T-helper 1 cell (primary cell): ENCODE measurements around the gene DPYSL3.

Experiments
- DNase-seq, 5 donors: peaks; one replicate each; pipeline ENCODE4 v3.0.0-alpha.2; 2012 to 2020

DPYSL3 gene

DNA sequence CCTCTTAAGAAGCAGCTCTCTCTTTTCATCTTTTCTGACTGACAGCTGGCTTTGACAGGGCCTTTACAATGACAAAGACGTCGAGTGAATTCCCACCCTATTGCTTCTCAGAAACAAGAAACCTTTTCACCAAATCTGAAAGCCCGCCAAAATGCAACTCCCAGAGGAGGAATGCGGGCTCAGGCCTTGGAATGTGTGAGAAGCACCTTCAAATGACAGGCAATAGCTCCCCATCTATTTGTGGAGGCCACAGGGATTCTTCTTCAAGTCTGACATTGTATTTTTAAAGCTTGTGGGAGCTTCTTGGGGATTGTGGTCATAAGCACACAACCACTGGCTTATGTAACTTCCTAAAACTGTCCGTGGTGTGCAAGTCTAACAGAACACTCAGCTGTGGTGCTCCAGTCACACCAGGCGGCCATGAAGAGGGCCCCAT, 72.7 kb downstream of the DPYSL3 start:
- DNase-seq = no peak

DNA sequence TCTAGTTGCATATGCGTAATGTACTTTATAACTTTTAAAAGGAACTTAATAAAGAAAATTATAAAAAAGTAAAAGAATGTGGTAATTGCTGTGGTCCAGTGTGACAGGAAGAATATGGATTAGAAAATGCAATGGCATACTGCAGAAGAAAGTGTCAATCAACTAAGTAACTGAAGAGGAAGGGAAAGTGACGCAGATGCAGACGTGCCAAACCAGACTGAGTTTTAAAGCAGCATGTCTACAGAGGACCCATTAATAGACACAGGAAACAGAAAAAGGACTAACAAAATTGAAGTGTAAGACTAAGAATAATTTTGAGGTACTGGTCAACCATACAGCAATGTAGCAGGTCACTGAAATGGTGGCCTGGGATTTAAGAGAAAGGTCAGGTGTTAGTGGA, 73.3 kb downstream of the DPYSL3 start:
- no peak for DNase-seq

DNA sequence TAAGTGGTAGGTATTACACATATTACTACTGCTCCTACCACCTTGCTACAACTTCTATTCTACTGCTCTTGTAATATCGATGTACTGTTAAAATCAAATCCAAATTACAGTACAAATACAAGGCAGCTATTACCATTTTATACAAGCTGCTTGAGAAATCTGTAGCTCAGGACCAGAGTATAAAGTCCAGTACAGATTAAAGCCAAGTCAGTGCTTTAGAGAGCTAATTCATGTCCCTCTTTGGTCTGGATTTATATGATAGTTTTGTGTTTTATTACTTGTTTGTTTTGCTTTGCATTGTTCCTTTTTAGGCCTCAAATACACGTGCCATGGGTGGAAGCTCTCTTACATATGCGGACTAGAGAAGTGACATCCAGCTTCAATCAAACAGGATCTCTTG, 75.8 kb downstream of the DPYSL3 start:
- DNase-seq = no peak

DNA sequence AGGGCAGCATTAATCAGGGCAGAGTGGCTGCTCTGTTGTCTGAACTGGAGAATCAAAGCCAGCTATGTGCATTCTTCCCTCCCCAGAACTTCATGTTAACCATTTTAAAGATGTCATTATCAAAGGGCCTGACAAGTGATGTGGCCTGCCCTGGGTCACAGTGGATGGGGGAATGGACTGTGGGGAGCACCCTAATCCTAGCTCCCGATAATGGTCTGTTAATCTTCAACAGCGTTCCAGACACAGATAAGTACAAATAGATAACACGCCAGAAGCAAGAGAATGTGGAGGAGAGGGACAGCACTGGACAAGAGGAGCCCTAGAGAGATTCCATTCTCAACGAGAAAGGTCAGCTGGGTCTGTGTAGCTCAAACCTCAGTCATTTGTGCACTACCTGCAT, 77.5 kb downstream of the DPYSL3 start:
- DNase-seq = no peak

DNA sequence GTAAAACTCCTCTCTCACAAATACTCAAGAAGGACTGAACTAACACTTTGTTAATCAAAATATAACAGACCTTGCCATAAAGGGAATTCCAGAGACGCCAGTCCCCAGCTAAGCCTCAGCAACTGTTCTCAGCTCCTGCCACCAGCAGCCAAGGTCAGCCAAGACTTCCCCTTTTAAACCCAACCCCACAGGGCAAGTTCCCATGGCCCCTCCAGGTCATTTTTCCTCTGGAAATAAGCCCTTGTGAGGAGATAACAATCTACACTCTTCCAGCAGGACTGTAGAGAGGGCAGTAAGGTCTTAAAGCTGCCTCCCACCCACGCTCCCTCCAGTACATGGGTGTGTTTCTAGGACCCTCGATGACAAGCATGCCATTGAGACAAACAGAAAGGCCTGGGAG, 78.3 kb downstream of the DPYSL3 start:
- DNase-seq = no peak

DNA sequence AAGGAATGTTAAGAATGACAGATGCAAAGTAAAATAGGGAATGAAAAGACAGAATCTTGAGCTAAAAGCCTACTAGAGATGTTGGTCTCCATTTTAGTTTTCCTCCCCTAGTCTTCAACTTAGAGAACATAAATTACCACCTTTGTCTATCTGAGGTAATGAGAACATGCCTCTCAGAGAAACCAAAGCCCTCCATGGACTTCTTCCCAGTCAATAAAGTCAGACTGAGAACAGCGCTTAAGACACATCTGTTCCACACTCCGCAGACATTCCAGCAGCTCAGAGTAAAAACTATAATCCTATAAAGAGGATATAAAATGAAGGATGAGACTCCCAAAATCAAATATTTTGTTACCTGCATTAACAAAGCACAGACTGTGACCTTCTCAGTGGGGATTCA, 79.2 kb downstream of the DPYSL3 start:
- DNase-seq = no peak

DNA sequence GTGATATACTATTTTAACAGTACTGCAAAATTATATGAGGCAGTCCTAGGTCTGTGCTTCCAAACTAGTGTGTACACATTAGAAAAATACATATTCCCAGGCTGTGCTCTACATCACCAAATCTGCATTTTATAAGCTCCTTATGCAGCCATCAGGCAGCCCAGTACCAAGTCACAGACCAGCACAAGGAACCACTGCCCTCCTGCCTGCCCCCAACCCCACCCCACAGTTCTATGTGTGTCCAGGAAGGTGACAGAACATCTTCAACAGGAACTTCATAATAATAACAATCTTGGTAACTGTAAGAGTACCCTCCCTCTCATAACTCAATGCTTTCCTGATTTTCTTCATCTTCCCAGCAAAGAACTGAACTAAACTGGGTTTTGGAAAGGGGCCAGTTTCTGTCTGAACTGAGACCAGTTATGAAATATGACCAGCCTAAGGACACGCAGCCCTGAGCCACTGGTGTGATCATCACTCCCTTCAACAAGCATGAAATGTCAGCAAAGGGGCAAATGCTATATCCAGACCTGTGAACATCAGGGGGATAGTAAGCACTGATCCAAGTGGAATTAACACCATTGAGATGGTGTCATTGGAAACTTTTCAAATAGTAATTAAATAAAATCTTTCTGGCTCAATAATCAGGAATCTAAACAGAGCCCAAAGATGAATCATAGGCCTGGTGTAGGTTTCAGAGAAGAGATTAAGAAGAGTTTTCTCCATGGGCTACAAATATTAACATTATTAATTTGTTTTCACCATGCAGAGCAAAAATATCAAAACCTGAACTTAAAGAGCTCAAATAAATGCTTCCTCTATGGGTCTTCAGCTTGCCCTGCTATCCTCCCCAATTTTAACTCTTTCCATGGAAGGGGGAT, 82.1 kb downstream of the DPYSL3 start:
- DNase-seq = no peak

DNA sequence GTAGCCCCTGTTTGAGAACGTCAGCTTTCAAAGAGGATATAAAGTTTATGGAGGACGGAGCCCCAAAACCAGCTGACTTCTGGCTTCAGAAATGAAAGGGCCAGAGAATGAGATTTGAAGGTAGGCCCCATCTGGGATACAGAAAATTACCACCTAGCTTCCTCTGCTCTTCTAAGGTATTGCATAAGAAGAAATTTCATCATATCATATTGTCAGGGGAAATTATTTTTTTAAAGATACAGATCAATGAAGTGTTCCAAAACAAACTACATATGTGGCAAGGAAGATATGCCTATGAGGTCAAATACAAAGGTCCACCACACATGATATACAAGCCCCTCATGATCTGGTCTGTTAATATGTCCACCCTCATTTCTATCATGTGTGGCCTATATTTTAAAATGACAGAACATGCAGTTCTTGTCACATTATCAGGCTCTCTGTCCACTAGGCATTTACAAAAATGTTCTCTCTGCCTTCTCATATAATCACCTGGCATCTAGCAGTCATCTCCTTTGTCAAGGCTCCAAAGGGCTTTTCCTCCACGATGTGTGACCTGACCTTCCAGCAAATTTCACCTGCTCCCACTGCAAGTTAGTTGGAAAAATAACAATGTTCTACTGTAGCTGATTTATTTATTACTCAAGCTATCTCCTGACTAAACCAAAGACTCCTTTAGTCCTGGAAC, 83.1 kb downstream of the DPYSL3 start:
- DNase-seq = no peak

DNA sequence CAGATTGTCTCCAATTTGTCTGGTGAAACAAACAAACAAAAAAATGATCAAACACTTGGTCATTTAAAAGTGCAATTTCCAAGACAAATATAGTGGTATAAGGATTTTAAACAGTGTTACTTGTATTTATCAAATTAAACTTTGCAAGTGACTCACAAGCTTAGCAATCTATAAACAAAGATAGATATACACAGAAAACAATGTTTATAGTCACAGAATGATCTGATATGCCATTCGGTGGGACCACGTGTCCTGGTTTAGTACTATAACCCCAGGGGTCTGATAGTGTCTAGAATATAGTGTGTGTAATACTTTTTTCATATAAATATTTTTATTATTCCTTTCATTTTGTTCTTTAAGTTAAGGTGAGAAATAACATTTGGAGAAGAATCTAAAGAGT, 91.3 kb downstream of the DPYSL3 start:
- DNase-seq = no peak

DNA sequence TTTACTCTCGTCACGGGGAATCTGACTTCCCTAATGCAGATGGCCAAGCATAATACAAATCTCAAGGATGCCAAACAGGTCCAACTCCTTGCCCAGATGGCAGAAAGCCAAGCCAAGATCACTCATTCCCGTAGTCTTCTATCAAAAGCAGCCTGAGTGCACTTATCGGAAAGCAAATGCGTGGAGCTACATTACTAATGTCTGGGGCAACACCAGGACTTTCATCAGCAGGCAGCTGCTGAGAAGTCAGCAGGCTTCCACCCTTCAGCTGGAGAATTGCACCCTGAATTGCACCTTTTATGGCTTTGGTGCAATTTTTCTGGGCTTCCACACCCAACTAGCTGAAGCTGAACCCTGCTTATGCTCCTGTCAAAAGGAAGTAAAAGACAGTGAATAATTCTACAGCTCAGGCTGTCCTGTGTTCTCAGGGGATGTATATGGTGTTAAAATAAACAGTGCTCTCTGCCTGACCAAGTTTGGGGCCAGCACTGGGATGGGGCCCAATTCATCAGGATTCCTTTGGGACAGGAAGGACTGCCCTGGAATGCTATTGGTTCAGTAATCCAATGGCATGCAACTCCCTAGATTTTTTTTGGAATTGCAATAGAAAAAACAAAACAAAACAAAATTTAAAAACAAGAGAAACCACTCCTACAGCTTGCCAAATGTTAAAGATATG, 92.6 kb downstream of the DPYSL3 start:
- DNase-seq = no peak

DNA sequence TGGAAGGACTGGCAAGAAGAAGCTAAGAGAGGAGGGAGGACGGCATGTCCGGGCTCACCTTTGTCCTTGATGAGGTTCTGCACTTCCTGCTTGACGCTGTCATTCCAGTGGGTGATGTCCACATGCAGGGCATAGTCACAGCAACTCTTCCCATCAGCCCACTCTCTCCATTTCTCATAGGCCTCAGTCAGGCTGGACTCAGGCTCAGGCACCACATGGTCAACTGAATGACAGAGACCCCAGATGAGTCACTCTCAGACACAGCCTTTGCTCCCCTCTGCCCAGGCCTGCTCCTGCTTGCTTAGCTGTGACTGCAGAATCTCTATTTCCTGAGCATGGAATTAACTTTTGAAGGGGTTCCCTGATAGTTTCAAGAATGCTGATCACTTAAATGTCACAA, 94.2 kb downstream of the DPYSL3 start:
- DNase-seq = no peak

DNA sequence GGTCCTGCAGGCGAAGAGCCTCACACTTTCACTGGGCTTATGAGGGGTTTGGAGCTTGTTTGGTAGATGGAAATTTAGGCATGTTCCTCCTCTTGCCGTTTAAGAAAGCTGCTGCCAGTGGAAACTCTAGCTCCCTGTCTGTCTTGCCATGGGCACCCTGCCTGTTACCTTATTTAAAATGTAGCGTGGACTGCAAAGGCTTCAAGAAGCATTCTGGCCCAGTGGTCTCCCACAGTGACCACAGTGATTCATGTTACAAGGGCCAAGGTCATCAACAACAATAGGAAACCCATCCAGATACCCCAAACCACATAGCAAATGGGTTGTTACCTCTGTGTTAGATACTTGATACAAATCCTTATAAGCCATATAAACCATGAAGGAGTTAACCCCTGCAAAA, 96.6 kb downstream of the DPYSL3 start:
- no peak for DNase-seq

DNA sequence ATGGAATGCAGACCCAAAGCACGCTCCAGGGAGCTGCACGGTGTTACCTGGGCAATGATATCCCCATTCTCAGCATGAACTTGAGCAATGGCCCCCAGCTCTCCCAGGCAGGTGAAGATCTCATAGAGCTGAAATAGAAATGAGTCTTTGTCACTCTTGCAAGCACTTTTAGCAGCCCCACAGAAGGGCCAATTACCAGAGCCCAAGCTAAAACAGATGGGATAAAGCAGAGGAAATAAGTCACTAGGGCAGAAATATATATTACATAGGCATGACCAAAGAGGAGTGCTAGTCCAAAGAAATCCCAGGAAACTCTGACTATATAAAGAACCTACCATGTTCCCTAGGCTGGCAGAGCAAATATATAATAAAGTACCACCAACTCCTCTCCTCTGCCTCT, 97.3 kb downstream of the DPYSL3 start:
- no peak for DNase-seq

DNA sequence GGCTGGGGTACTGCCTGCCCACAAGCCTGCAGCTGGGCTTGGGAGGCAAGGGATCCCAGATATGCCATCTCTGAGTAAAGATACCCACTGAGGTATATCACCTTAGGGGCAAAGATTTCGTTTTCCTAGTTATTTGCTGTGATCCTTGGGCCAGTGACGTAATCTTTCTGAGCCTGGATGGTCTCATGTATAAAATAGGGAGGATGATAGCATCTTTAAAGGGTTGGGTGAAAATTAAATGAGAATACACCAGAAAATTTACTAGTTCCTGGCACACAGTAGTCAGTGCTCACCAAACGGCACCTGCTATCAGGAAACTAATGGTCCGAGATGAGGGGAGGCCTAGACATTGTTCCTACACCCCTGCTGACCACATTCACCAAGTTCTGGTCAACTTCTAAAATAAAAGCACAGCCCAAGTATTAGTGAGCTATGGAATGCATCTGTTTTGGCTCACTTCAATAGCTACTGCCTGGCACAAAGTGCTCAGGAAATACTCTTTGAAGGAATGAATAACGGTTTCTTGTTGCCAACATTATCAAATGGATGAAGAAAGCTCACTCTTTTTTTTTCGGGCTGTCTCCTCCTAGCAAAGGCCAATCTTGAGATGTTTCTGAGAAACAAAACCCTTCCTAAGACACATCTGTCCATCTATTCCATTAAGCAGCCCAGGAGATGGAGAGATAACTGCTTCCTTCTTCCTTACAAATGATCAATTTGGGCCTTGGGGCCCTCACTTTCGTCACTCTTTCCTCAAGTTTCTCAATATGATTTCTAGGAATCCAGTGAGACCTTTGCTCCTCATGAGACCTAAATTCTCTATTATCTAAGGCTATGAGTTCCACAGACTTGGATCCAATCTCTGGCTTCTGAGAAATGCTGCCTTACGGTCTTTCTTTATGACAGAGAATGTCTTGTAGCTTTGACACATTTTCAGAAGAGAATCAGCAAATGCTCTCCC, 98.2 kb downstream of the DPYSL3 start:
- no peak for DNase-seq

DNA sequence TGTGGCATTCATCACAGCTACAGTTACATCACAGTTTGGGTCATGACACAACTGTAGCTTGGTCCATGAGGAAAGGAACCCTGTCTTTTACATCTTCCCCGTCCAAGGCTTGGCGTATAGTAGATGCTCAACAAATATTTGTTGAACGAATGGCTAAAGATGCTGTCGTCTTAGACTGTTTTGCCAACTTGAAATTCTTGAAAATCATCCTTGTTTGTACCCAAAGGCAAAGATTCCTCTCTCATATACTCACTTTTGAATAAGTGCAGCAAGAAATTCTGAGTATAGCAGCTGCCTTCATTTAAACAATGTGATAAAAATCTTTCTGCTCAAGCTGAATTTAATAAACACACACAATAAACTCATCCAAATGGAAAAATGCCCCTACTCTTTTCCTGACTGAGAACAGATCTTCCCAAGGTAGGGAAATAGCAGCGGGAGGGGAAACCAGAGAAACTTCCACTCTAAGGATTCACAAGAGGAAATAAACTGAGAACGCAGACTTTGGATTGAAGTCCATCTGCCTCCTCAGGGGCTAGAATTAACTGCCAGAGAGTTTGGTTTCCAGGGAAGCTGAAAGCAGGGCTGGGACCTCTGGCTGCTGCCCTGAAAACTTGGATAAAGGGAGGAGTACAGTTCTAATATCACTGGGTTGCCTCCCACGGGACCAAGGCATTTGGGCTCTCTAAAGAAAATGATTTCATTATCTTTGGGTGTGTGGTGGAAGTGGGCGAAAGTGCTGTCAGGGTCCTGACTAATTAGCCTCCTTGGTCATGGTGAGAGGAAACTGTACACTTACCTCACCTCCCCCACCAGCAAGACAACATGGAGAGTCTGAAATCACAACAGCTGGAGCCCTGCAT, 99.1 kb downstream of the DPYSL3 start:
- DNase-seq = no peak

DNA sequence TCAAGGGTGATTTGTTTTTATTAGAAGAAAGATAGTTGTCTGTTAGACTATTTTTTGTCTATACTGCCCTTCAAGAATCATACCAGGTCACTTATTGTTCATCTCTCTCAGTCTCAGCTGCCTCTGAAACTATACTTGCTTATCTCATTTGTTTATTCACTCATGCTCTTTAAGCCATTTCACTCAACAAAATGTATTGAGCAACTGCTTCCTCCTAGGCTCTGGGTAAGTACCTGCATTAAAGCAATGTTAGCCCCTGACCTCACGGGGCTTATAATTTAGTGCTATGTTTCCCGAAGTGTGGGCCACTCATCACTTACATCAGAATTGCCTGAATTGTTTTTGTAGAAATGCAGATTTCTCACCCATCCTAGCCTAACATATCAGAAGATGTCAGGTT, 100.9 kb downstream of the DPYSL3 start:
- DNase-seq = no peak

DNA sequence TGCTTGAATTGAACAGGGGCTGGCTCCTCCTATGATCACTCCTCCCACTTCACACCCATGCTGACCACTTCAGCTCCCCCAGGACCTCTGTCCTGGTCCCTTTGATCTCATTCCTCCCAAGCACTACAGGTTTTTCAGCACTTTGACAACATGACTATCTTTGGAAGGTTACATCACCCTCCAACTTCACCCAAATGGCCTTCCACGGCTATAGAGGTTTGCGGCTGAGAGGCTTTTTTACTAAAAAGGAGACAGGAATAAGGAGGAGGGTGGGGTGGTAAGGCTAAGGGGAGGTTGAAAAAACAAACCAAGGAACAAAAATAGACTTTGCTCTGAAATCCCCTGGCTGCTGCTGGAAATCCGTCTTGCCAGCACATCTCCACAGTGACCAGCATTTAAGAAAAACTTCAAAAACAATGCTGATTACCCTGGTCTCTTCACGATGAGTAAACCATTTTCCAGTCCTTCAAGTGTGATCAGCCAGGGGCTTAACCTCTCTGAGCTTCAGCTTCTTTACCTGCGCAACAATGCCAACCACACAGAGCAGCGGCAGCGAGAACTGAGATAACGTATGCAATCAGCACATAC, 102.7 kb downstream of the DPYSL3 start:
- DNase-seq = no peak

DNA sequence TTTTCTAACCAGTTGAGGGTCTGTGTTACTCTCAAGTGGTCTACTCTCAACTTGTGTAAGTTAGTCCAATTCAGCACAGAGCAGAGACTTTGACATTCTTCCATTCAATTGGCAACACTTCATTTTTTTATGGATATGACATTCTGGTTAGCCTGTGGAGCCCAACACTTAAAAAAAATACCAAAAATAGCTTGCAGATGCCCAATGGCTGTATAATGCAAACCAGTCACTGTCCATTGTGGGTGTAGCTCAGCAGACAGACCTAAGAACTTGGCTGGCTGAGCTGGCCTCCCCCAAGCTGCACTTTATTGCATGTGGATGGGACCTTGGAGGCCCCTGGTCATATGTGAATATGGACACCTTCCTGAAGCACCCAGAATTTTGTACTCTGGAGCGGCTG, 103.2 kb downstream of the DPYSL3 start:
- no peak for DNase-seq

DNA sequence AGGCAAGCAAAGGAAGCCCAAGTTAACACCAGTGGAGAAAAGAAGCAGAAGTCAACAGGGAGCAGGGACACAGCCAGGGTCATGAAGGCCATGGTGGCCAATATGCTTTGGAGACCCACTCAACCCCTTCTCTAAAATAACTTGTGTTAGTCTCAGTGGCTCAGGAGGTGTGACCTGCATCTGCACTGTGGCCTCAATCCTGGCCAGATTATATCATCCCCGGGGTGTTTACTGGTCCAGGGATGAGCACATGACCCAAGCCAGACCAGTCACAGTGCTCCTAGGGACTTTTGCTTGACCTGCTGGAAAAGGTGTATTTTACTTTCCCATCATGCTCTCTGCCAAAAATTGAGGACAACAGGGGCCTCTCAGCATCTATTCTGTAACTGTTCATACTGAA, 105.2 kb downstream of the DPYSL3 start:
- DNase-seq = no peak

DNA sequence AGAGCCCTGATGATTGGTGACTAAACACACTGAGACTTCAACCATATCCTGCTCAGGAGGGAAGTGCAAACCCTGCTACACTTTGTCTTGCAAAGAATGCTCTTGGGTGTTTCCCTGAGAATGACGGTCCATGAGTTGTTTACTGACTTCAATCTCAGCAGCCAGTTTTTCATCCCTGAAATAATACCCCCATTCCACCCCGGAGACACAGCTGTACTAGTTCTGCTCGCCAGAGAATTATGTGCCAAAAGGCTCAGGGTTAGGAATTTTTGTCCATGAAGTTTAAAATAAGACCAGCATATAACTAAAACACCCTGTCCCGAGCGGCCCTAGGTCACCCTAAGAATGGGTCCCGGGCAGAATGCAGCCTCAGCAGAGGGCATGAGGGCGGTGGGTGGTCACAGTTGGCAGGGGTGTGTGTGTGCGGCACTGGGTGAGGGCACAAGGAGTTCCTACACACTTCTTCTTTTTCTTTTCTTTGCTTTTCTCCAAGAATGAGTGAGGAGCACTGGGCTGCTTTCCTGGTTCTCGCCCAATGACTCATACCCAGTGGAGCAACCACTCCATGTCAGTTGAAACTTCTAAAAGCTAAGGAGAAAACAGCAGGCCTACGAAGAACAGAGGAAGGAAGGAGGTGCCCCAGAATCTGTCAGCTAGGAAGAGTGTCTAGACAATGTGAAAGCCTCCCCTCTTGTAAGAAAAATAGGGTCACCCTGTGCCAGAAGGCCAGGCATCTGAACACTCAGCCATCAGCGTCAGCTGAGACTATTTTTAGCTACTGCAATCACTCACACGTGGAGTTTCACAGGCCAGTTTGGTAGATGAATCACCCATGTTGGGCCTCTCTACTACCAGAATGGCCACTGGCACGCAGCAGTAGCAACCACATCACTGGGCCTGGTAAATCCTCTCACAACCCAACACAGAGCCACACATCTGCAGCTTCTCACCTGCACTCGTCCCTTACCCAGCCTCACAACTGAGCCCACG, 105.9 kb downstream of the DPYSL3 start:
- no peak for DNase-seq
